NT2/D1 (cell line): Measurements from ENCODE around the gene ACTR1A.

Experiments used
- SUZ12 ChIP-seq: IDR thresholded peaks from 2 replicates; pipeline ENCODE4 v1.6.1; 2011; ENCODE audit not compliant: insufficient read length, insufficient read depth; ENCODE audit errors: extremely low read depth
- YY1 ChIP-seq: IDR thresholded peaks from 2 replicates; pipeline ENCODE4 v1.6.1; 2011; ENCODE audit not compliant: insufficient read length, insufficient read depth
- ZNF274 ChIP-seq: IDR thresholded peaks from 2 replicates; pipeline ENCODE4 v1.6.1; 2011; ENCODE audit warnings: mild to moderate bottlenecking, low read depth, low read length

DNA sequence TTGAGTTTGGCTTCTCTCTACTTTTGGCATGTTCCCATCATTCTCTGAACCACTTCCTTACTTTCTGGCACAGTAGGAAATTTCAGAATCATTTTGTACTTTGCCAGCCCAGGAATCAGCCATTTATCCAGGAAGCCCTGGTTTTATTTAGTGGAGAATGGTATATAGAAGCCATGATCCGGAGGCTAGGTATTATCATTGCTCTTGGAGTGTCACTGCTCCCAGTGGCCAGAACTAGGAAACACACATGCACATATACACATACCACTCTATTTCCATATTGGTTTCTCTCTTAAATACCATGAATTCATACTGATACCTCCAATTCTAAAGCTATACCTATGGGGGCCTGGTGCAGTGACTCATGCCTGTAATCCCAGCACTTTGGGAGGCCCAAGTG lies 37.5 kb upstream of the ACTR1A start:
- TF ChIP-seq YY1, result no peak
- no peak for TF ChIP-seq ZNF274
- TF ChIP-seq SUZ12, result no peak
